ENCODE measurements around the gene SELENON. TPM values are rescaled to one million over a fixed set of nuclear protein-coding genes. Genes with fewer than 3 reads are reported as not detected.

The SELENON gene
- total and polyA plus RNA-seq, 9 of the 15 experiments (the other 6 are each of a cell fraction or from before 2014, with no cell fraction given), result 0.43 to 26.7 (median 7.0) TPM

- TF ChIP-seq NR4A1 (CRISPR knock-in tag; IDR thresholded peaks at IDR 0.05) (peak; percentile 65; the same call in 1 of the 2 replicates), NR4A1 (tag; IDR thresholded peaks at IDR 0.05) (no peak), MYC (IDR thresholded peaks at IDR 0.05; ENCODE audit: low read depth, low read length) (peak; percentile 43; the same call in 1 of the 2 replicates), MYC (CRISPR knock-in tag; IDR thresholded peaks at IDR 0.05; ENCODE audit: borderline replicate concordance, low read depth) (peak; percentile 32; the same call in 1 of the 2 replicates), GTF2F1 (IDR thresholded peaks at IDR 0.05; ENCODE audit: low read depth, low read length) (0 out of 2 replicates have a peak, but pooled peaks have one; percentile 13), FOS (IDR thresholded peaks at IDR 0.05; ENCODE audit: extremely low read depth, insufficient read length) (no peak), HMG20A (CRISPR knock-in tag; conservative IDR thresholded peaks at IDR 0.05) (no peak), SAP30 (IDR thresholded peaks at IDR 0.05; ENCODE audit: borderline replicate concordance, insufficient read depth, low read depth, low read length, poor library complexity, severe bottlenecking) (peak; percentile 38), ZC3H4 (CRISPR knock-in tag; IDR thresholded peaks at IDR 0.05; ENCODE audit: borderline replicate concordance) (no peak), BCL6 (CRISPR knock-in tag; IDR thresholded peaks at IDR 0.05) (no peak), ZNF224 (CRISPR knock-in tag; IDR thresholded peaks at IDR 0.05) (no peak), FOXO4 (CRISPR knock-in tag; IDR thresholded peaks at IDR 0.05) (no peak), BRD9 (IDR thresholded peaks at IDR 0.05; ENCODE audit: low read depth, partially characterized antibody) (no peak), RAD51 (IDR thresholded peaks at IDR 0.05; ENCODE audit: borderline replicate concordance, low read depth) (no peak), ZNF830 (CRISPR knock-in tag; IDR thresholded peaks at IDR 0.05) (no peak), FOSL1 (tag; conservative IDR thresholded peaks at IDR 0.05) (no peak), RB1 (IDR thresholded peaks at IDR 0.05; ENCODE audit: low read depth) (peak; percentile 46), ZNF79 (CRISPR knock-in tag; IDR thresholded peaks at IDR 0.05; ENCODE audit: low read depth) (no peak), TAL1 (IDR thresholded peaks at IDR 0.05) (0 out of 2 replicates have a peak, but pooled peaks have one; percentile 6), CXXC5 (CRISPR knock-in tag; IDR thresholded peaks at IDR 0.05) (peak; percentile 96), ZNF699 (CRISPR knock-in tag; IDR thresholded peaks at IDR 0.05; ENCODE audit: insufficient replicate concordance) (no peak)
- TF ChIP-seq, protein P1, sequence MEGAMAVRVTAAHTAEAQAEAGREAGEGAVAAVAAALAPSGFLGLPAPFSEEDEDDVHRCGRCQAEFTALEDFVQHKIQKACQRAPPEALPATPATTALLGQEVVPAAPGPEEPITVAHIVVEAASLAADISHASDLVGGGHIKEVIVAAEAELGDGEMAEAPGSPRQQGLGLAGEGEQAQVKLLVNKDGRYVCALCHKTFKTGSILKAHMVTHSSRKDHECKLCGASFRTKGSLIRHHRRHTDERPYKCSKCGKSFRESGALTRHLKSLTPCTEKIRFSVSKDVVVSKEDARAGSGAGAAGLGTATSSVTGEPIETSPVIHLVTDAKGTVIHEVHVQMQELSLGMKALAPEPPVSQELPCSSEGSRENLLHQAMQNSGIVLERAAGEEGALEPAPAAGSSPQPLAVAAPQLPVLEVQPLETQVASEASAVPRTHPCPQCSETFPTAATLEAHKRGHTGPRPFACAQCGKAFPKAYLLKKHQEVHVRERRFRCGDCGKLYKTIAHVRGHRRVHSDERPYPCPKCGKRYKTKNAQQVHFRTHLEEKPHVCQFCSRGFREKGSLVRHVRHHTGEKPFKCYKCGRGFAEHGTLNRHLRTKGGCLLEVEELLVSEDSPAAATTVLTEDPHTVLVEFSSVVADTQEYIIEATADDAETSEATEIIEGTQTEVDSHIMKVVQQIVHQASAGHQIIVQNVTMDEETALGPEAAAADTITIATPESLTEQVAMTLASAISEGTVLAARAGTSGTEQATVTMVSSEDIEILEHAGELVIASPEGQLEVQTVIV (CRISPR knock-in tag; IDR thresholded peaks at IDR 0.05; ENCODE audit: borderline replicate concordance), result no peak
- TF ChIP-seq, protein P2, sequence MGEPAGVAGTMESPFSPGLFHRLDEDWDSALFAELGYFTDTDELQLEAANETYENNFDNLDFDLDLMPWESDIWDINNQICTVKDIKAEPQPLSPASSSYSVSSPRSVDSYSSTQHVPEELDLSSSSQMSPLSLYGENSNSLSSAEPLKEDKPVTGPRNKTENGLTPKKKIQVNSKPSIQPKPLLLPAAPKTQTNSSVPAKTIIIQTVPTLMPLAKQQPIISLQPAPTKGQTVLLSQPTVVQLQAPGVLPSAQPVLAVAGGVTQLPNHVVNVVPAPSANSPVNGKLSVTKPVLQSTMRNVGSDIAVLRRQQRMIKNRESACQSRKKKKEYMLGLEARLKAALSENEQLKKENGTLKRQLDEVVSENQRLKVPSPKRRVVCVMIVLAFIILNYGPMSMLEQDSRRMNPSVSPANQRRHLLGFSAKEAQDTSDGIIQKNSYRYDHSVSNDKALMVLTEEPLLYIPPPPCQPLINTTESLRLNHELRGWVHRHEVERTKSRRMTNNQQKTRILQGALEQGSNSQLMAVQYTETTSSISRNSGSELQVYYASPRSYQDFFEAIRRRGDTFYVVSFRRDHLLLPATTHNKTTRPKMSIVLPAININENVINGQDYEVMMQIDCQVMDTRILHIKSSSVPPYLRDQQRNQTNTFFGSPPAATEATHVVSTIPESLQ (CRISPR knock-in tag; IDR thresholded peaks at IDR 0.05), result peak; percentile 83
These were observed 19.7 kb downstream of the SELENON start, which contains the start of gene MTFR1L (continued) for GRCh38 chr1:25819491-25820246.

All from K562 (cell line).